H1 (cell line): Measurements from ENCODE around the gene FAM168B. TPM values are rescaled to one million over a fixed set of nuclear protein-coding genes. Genes with fewer than 3 reads are reported as not detected.

Experiments
- CHD7 ChIP-seq: fragments of 300-600 bp; sonication (generic); IDR thresholded peaks from 2 replicates; pipeline ENCODE4 v1.7.1; 2012; ENCODE audit warnings: low read length, moderate library complexity, mild to moderate bottlenecking, inconsistent platforms; ENCODE audit not compliant: insufficient replicate concordance
- E2F6 ChIP-seq: IDR thresholded peaks from 2 replicates; pipeline ENCODE4 v1.6.1; 2012; ENCODE audit warnings: inconsistent platforms
- KDM1A ChIP-seq: fragments of 200-600, 300-600 bp; sonication (generic); IDR thresholded peaks from 2 replicates; pipeline ENCODE4 v1.7.1; 2016; ENCODE audit warnings: mild to moderate bottlenecking, low read length, borderline replicate concordance
- SIN3A ChIP-seq, 2 experiments: IDR thresholded peaks in 1 of 2; conservative IDR thresholded peaks in 1 of 2; 2 replicates each; pipeline ENCODE4 v1.6.1; 2011 to 2012; ENCODE audit warnings: low read length in 2 of 2, improper control_type of control experiment in 1 of 2, low read depth in 1 of 2, mild to moderate bottlenecking in 1 of 2
- TAF7 ChIP-seq: optimal IDR thresholded peaks from 2 replicates; pipeline ENCODE3; 2011; ENCODE audit warnings: low read depth, mild to moderate bottlenecking, inconsistent platforms, low read length, moderate library complexity, borderline replicate concordance
- polyA plus RNA-seq, 7 experiments: library from polyadenylated mRNA; depleted of rRNA in 3 of 7; stranded (reverse) in 5 of 7; unstranded in 2 of 7; fragments of >200 nt in 5 of 7; fragments of 200-250 nt in 2 of 7; gene quantifications; 1 replicate in 5 of 7; 2 replicates in 1 of 7; 4 replicates in 1 of 7; pipeline versions ENCODE4 v1.2.1 to v1.2.3, GENCODE V29; 2011 to 2013; ENCODE audit warnings: missing spikeins in 2 of 7, mixed read lengths in 2 of 7
- total RNA-seq: library from RNA; stranded (reverse); fragmentation: NEBNext Ultra II Directional; extraction: Animal tissue kit (Norgen Biotek cat#: 25700); gene quantifications from 2 replicates; pipeline ENCODE4 v1.2.1, GENCODE V29; 2021

The FAM168B gene
- total and polyA plus RNA-seq, 2 of the 8 experiments (the other 6 are each of a cell fraction or from before 2014, with no cell fraction given): 61.9 to 123 TPM

GRCh38 chr2:131085646-131086045 is 7.6 kb downstream of the FAM168B start (continued):
- TF ChIP-seq CHD7 (no peak), E2F6 (no peak), KDM1A (no peak), TAF7 (no peak), SIN3A (conservative IDR thresholded peaks at IDR 0.05 in 1 of 2, IDR thresholded peaks at IDR 0.05 in 1 of 2; ENCODE audit: low read depth in 1 of 2, low read length in 2 of 2) (no peak)
